Measurements from ENCODE around the gene PEX26.
"Not testable (repeated sequence)": the region's sequence is repeated elsewhere in the genome, so short reads cannot be mapped to it uniquely, and the experiment has no call there.

PEX26 gene

GRCh38 chr22:18077639-18078328 lies at the start of gene PEX26:
TSS of gene PEX26 (plus strand) at chr22:18077990. CDS start at chr22:18078377, 387 bp downstream.
- peak; percentile 94 for DNase-seq

DNA sequence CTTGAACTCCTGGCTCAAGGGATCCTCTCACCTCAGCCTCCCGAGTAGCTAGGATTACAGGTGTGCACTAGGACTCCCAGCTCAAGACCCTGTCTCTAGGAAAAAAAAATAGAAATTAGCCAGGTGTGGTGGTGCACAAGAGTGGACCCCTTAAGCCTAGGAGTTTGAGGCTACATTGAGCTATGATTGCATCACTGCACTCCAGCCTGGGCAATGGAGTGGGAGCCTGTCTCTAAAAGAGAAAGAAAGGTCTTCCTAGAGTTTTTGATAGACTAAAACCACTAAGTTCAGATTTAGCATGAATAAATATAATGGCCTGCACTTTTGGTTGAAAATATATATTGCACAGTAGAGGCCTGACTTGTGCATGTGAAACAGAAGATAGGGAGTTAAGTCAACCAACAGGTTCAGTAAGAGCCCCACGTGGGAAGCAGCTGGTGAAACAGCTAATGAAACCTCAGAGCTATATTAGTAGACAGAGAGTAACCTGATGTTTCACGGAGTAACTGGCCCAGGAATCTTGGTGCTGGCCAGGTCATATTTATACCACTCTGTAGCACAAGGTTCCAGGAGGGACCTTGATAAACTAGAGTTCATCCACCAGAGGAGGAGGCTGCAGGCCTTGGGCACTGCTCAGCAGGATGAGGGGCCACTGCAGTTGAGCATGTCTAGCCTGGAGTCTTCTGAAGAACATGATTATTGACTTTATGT lies 48.8 kb upstream of the PEX26 start:
- DNase-seq, result no peak

DNA sequence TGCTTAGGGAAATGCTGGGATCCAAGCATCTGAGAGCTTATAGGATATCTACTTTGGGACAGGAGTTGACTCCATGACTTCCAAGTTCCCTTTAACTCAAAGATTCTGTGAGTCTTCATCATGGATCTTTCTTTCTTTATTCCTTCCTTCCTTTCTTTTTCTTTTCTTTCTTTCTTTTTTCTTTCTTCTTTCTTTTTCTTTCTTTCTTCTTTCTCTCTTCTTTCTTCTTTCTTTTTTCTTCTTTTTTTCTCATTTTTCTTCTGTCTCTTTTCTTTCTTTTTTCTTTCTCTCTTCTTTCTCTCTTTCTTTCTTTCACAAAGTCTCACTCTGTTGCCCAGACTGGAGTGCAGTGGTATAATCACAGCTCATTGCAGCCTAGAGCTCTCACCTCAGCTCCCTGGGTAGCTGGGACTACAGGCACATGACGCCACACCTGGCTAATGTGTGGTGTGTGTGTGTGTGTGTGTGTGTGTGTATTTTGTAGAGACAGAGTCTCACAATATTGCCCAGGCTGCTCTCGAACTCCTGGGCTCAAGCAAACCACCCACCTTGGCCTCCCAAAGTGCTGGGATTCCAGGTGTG lies 48.0 kb upstream of the PEX26 start:
- DNase-seq, result no peak

DNA sequence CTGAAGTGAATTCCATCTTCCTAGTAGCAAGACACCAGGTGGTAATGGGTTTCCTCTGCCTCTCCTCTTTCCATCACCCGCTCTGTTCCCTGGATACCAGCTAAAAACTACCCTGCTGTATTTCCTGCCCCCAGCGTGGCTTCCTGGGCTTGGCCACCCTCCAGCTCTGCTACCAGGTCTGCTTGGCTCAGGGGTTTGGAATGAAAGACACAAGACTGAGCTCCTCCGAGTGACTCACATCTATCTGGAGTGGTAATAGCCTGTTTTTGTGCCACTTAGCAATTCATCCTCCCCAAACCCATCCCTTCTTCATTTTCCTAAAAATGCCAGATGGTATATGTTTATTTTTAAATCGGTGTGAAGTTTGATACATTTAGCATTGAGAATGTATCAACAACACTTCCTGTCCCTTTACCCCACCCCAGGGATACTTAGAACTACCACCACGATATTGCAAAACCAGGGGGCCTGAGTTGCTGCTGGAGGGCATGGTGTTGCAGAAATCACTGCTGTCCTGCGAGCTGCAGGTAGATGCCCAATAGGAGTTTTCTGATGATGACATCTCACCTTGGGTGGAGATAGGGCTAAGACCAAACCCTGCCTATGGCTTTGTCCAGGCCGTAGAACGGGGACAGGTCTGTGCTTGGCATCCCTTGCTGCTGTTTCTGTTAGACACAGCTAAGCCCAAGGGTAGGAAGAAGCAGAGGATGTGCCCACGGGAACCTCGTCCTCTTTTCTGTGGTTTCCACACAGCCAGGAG lies 45.9 kb upstream of the PEX26 start:
- DNase-seq, result no peak

DNA sequence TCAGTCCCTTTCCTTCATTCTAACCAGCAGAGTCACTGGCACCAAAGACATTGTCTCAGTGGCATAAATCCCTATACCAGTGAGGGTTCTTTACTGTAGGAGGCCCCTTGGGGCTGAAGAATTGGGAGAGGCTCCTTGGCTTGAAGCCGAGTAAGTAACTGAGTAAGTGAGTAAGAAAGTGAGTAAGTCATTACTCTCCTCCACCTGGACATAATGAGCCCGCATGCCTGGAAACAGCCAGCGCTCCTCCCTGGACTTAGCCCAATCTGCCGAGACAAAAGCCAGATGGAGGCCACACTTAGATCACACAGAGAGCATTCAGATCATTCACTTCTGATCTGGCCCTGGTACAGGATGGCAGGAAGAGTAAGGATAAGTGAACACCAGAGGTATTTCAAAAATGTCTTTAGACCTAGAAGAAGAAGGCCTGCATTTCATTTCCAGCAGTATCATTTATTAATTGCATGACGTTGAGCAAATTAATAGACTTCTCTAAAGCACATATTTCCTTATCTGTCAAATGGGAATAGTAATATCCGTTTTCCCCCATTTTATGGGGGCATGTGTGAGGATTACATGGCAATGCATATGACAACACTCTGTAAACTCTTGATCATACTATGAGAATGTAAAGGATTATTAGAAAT lies 45.2 kb upstream of the PEX26 start:
- DNase-seq, result peak; percentile 5

GRCh38 chr22:18033204-18033998 lies 44.4 kb upstream of the PEX26 start:
- no peak for DNase-seq

- no peak for DNase-seq
Measured at GRCh38 chr22:18034076-18034475, 43.7 kb upstream of the PEX26 start.

DNA sequence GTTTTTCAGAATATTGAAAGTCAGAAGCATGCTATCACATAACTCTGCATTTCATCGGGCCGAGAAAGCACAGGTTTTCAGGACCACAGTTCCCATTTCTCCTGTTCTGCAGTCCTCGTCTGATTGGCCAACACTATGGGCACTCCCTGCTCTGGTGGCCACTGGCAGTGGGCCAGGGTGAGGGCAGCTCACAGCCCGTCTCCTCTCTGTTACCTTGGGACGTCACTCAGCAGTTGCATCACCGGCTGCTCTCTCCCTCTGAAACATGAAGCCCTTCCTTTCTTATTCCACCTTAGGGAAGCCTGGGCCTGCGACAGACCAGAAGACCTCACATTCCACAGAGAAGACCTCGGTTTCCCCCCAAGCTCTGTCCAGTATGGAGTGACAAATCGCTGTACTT lies 42.0 kb upstream of the PEX26 start:
- no peak for DNase-seq

- not testable (repeated sequence) for DNase-seq
Measured at GRCh38 chr22:18040898-18041297, 36.9 kb upstream of the PEX26 start.

GRCh38 chr22:18042685-18043084 lies 35.1 kb upstream of the PEX26 start:
- DNase-seq, result no peak

- no peak for DNase-seq
Measured at GRCh38 chr22:18044548-18045271, 33.1 kb upstream of the PEX26 start.

DNA sequence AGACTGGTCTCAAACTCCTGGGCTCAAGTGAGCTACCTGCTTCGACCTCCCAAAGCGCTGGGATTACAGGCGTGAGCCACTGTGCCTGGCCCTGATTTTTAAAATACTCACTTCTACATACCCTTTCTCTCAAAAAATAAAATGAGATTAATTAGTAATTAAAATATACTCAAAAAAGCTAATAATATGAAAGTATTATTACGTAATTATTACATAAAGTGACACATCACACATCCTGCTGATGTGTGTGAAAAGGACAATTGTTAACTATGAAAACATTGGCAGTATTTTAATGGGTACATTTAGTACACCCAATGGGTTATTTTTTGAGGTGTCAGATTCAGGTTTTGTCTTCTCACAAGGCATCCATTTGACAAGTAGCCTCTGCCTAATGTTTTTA lies 32.0 kb upstream of the PEX26 start:
- DNase-seq, result no peak

GRCh38 chr22:18048041-18048440 lies 29.7 kb upstream of the PEX26 start:
- DNase-seq, result no peak

DNA sequence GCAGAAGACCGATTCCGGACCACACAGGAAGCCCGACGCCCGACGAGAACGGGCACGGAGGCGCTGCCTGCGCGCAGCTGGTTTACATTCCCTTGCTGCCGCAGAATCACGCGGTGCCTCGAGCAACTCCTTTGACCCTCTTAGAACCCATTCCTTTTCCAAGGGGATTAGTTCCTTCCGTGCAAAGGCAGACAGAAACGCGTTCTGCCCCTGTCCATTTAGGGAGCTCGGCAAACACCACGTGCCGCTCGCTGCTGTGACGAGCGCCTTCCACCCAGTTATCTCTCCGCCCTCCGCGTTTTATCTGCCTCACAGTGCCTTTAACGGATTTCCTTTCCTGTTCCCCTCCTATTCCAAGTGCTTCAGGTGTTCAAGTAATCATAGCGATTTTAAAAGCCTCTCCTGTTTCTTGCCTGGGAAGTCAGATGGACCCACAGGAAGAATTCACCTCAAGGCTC lies 29.3 kb upstream of the PEX26 start:
- peak; percentile 11 for DNase-seq

DNA sequence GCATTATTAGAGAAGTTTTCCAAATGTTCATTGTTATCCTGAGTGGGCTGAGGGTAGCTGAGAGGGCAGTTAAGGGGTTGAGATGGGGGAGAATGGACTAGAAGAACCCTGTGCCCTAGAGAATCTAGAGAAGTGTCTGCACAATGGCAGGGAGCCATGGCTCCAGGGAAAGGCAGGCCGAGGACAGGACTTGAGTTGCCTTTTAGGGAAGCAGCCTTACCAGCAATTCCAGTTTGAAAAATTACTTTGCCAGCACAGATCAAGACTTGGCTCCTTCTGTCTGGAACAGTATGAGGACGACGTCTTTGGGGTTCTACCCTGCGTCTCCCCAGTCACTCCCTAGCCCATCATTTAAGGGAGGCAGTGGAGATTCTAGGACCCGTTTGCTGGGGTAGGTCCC lies 27.7 kb upstream of the PEX26 start:
- DNase-seq, result no peak

- not testable (repeated sequence) for DNase-seq
Measured at GRCh38 chr22:18051113-18051512, 26.7 kb upstream of the PEX26 start.

GRCh38 chr22:18053216-18053946 lies 24.4 kb upstream of the PEX26 start:
- not testable (repeated sequence) for DNase-seq

DNA sequence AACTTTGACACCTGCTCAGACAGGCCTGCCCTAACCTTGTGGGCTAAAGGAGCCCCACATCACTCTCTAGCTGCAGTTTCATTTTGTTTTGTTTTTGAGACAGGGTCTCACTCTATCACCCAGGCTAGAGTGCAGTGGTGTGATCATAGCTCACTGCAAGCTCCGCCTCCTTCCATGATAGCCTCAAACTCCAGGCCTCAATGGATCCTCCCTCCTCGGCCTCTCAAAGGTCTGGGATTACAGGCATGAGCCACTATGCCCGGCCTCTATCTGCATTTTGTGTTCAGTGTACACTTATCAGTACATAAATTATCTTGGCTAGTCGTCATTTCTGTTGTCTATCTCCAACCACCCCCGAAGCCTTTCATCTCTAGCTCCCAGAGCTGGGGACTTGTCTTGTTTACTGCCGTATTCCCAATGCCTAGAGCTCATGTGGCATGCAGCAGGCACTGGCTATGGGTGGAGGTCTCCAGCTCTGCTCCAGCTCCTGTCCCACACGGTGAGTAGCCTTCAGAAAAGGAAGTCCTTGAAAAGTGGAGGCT lies 22.1 kb upstream of the PEX26 start:
- no peak for DNase-seq

DNA sequence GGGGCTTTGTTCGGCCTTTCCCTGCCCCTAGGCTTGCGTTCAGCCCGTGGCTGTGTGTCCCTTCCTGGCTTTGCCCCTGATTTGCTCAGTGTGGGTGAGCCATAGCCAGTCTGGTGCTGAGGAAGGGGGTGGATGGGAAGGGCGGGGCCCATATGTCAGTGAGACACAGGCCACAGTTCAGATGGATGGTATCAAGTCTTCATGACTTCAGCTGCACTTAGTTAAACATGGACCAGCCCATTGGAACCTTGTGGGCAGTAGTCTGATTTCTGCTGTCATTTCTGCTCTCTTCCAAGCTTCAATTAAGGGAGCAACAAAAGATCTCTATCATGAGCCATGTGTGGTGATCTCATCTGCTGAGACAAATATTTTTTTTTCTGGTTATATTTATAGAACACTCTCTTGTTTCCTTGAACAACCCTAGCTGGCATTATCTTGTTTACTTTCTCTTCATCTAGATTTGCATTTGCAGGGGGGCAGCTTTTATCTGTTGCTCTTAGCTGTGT lies 21.6 kb upstream of the PEX26 start:
- DNase-seq, result no peak

Measured in NCI-H82 (cell line).